K562 (cell line): ENCODE results near the gene TSPOAP1. TPM values are rescaled to one million over a fixed set of nuclear protein-coding genes. Genes with fewer than 3 reads are reported as not detected.

Experiments
- CHD4 ChIP-seq: fragments of 200-600 bp; sonication (generic); IDR thresholded peaks from 3 replicates; pipeline ENCODE4 v1.6.1; 2012; ENCODE audit warnings: low read depth, mild to moderate bottlenecking, mixed read lengths, low read length, inconsistent platforms; ENCODE audit not compliant: insufficient read depth, insufficient replicate concordance, poor library complexity, severe bottlenecking
- ELF1 ChIP-seq: fragments of 200-800 bp; sonication (Bioruptor generic); IDR thresholded peaks from 2 replicates; pipeline ENCODE4 v1.6.1; 2016; ENCODE audit warnings: missing genetic modification characterization, missing compliant biosample characterization
- EP300 ChIP-seq: IDR thresholded peaks from 2 replicates; pipeline ENCODE4 v1.6.1; 2012; ENCODE audit warnings: low read length, improper control_type of control experiment
- GTF2E2 ChIP-seq: fragments of 200-800 bp; sonication (Bioruptor generic); IDR thresholded peaks from 2 replicates; pipeline ENCODE4 v1.6.1; 2016; ENCODE audit warnings: missing genetic modification characterization, missing compliant biosample characterization
- GTF2F1 ChIP-seq: IDR thresholded peaks from 2 replicates; pipeline ENCODE4 v1.6.1; 2011; ENCODE audit warnings: low read depth, low read length, improper control_type of control experiment
- IFI16 ChIP-seq: fragments of 250-450 bp; sonication (Bioruptor Pico); IDR thresholded peaks from 2 replicates; pipeline ENCODE4 v2.1.2; 2022; ENCODE audit warnings: mild to moderate bottlenecking, inconsistent platforms
- KDM5B ChIP-seq: fragments of 200-600 bp; sonication (generic); IDR thresholded peaks from 2 replicates; pipeline ENCODE4 v1.6.1; 2012; ENCODE audit warnings: low read depth, mild to moderate bottlenecking, moderate library complexity, low read length, control low read depth, inconsistent platforms; ENCODE audit not compliant: insufficient replicate concordance
- LCOR ChIP-seq: sonication (generic); formaldehyde crosslinking; IDR thresholded peaks from 2 replicates; pipeline ENCODE4 v1.8.0; 2022; ENCODE audit warnings: mild to moderate bottlenecking, missing genetic modification reagents
- MTA3 ChIP-seq: fragments of 450-650 bp; formaldehyde crosslinking; IDR thresholded peaks from 2 replicates; pipeline ENCODE4 v1.6.1; 2017; ENCODE audit warnings: mild to moderate bottlenecking, borderline replicate concordance
- PCBP1 ChIP-seq: fragments of 200-400 bp; formaldehyde crosslinking; IDR thresholded peaks from 2 replicates; pipeline ENCODE4 v1.6.1; 2018; ENCODE audit warnings: mild to moderate bottlenecking, low read depth, low read length; ENCODE audit not compliant: poor library complexity, severe bottlenecking
- POLR2G ChIP-seq: fragments of 200-400 bp; formaldehyde crosslinking; IDR thresholded peaks from 2 replicates; pipeline ENCODE4 v1.6.1; 2017; ENCODE audit warnings: low read depth, mild to moderate bottlenecking, antibody characterized with exemption, low read length, moderate library complexity
- RBM22 ChIP-seq: fragments of 200-400 bp; formaldehyde crosslinking; IDR thresholded peaks from 2 replicates; pipeline ENCODE4 v1.6.1; 2018; ENCODE audit warnings: low read length, low read depth; ENCODE audit not compliant: poor library complexity, severe bottlenecking
- TBP ChIP-seq: optimal IDR thresholded peaks from 2 replicates; pipeline ENCODE3; 2011; ENCODE audit warnings: low read depth, low read length, improper control_type of control experiment
- TRIM28 ChIP-seq: fragments of 450-650 bp; IDR thresholded peaks from 2 replicates; pipeline ENCODE4 v1.6.1; 2017
- USF2 ChIP-seq: sonication (generic); formaldehyde crosslinking; IDR thresholded peaks from 2 replicates; pipeline ENCODE4 v1.5.0; 2020; ENCODE audit warnings: missing genetic modification reagents
- YY1 ChIP-seq, 3 experiments: IDR thresholded peaks; 2 replicates each; pipeline ENCODE4 v1.6.1; 2011; ENCODE audit warnings: low read length in 2 of 3, mild to moderate bottlenecking in 2 of 3, moderate library complexity in 2 of 3, borderline replicate concordance in 1 of 3, control low read depth in 1 of 3, low read depth in 1 of 3; ENCODE audit not compliant: insufficient read depth in 3 of 3, insufficient replicate concordance in 2 of 3, control insufficient read depth in 1 of 3, insufficient read length in 1 of 3; ENCODE audit errors: extremely low read depth in 1 of 3
- ZFPM2 ChIP-seq: fragments of 250-450 bp; sonication (Bioruptor Pico); IDR thresholded peaks from 2 replicates; pipeline ENCODE4 v1.5.1; 2022; ENCODE audit warnings: mild to moderate bottlenecking
- ZNF212 ChIP-seq: fragments of 450-650 bp; formaldehyde crosslinking; IDR thresholded peaks from 2 replicates; pipeline ENCODE4 v1.4.0; 2020; ENCODE audit warnings: mild to moderate bottlenecking
- ZNF717 ChIP-seq: fragments of 250-450 bp; sonication (Bioruptor Pico); IDR thresholded peaks from 2 replicates; pipeline ENCODE4 v1.5.0; 2021
- ZNF740 ChIP-seq, 3 experiments: fragments of 200-800 bp in 1 of 3; sonication (Bioruptor generic) in 1 of 3; sonication (generic) in 1 of 3; formaldehyde crosslinking in 1 of 3; IDR thresholded peaks; 2 replicates each; pipeline versions ENCODE4 v1.6.1 to v1.8.0; 2016 to 2022; ENCODE audit warnings: mild to moderate bottlenecking in 2 of 3, missing compliant biosample characterization in 2 of 3, missing genetic modification characterization in 2 of 3, missing genetic modification reagents in 1 of 3
- ZSCAN32 ChIP-seq: fragments of 450-650 bp; formaldehyde crosslinking; IDR thresholded peaks from 2 replicates; pipeline ENCODE4 v1.4.0; 2020; ENCODE audit warnings: mild to moderate bottlenecking, moderate library complexity
- polyA plus RNA-seq, 8 experiments: library from polyadenylated mRNA; depleted of rRNA in 4 of 8; stranded (reverse) in 5 of 8; unstranded in 3 of 8; fragments of >200 nt; fragmentation: Nextera tagmentation in 2 of 8; fragmentation: Illumina TruSeq in 1 of 8; extraction: Ambion mirVana in 2 of 8; extraction: Trizol in 1 of 8; gene quantifications; 2 replicates each; pipeline versions ENCODE4 v1.2.1 to v1.2.3, GENCODE V29; 2011 to 2014; ENCODE audit warnings: inconsistent platforms in 1 of 8, missing spikeins in 1 of 8
- total RNA-seq, 7 experiments: library from RNA; depleted of rRNA in 6 of 7; stranded (reverse); fragments of >200 nt in 6 of 7; fragmentation: Illumina TruSeq in 2 of 7; extraction: Trizol in 2 of 7; gene quantifications; 2 replicates each; pipeline versions ENCODE4 v1.2.1 to v1.2.3, GENCODE V29; 2011 to 2021; ENCODE audit warnings: low replicate concordance in 1 of 7
- TF ChIP-seq, protein P1 (sequence below), 2 experiments: fragments of 450-650 bp; IDR thresholded peaks; 2 replicates each; pipeline ENCODE4 v1.6.1; 2016
- TF ChIP-seq, protein P2 (sequence below): sonication (generic); formaldehyde crosslinking; IDR thresholded peaks from 2 replicates; pipeline ENCODE4 v1.8.1; 2023; ENCODE audit warnings: mild to moderate bottlenecking, missing genetic modification reagents

The TSPOAP1 gene
- total and polyA plus RNA-seq, 9 of the 15 experiments (the other 6 are each of a cell fraction or from before 2014, with no cell fraction given), result 0.87 to 3.9 (median 1.8) TPM; not detected in 2

- TF ChIP-seq ZNF212 (CRISPR knock-in tag) (no peak), PCBP1 (no peak), EP300 (peak; percentile 67), MTA3 (no peak), ZFPM2 (CRISPR knock-in tag) (no peak), ZNF740 (CRISPR knock-in tag; IDR thresholded peaks at IDR 0.05) (no peak), ZNF740 (tag; IDR thresholded peaks at IDR 0.05) (no peak), IFI16 (CRISPR knock-in tag) (no peak), ZSCAN32 (no peak), GTF2F1 (no peak), KDM5B (no peak), POLR2G (no peak), TRIM28 (no peak), TBP (no peak), CHD4 (peak; percentile 1), USF2 (CRISPR knock-in tag) (no peak), RBM22 (no peak), GTF2E2 (tag) (peak; percentile 75; the same call in 1 of the 2 replicates), ELF1 (tag) (peak; percentile 86), YY1 (IDR thresholded peaks at IDR 0.05; ENCODE audit: borderline replicate concordance in 1 of 3, control insufficient read depth in 1 of 3, extremely low read depth in 1 of 3, insufficient read depth in 3 of 3, insufficient read length in 1 of 3, insufficient replicate concordance in 2 of 3, low read depth in 1 of 3, low read length in 2 of 3) (peak in 2 of 3 experiments; percentile 19 to 74), LCOR (CRISPR knock-in tag) (0 out of 2 replicates have a peak, but pooled peaks have one; percentile 45), ZNF717 (CRISPR knock-in tag) (no peak)
- TF ChIP-seq, protein P1, sequence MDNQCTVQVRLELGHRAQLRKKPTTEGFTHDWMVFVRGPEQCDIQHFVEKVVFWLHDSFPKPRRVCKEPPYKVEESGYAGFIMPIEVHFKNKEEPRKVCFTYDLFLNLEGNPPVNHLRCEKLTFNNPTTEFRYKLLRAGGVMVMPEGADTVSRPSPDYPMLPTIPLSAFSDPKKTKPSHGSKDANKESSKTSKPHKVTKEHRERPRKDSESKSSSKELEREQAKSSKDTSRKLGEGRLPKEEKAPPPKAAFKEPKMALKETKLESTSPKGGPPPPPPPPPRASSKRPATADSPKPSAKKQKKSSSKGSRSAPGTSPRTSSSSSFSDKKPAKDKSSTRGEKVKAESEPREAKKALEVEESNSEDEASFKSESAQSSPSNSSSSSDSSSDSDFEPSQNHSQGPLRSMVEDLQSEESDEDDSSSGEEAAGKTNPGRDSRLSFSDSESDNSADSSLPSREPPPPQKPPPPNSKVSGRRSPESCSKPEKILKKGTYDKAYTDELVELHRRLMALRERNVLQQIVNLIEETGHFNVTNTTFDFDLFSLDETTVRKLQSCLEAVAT (IDR thresholded peaks at IDR 0.05), result peak; percentile 37 to 75; a peak in 3 of 4 replicates
- TF ChIP-seq, protein P2, sequence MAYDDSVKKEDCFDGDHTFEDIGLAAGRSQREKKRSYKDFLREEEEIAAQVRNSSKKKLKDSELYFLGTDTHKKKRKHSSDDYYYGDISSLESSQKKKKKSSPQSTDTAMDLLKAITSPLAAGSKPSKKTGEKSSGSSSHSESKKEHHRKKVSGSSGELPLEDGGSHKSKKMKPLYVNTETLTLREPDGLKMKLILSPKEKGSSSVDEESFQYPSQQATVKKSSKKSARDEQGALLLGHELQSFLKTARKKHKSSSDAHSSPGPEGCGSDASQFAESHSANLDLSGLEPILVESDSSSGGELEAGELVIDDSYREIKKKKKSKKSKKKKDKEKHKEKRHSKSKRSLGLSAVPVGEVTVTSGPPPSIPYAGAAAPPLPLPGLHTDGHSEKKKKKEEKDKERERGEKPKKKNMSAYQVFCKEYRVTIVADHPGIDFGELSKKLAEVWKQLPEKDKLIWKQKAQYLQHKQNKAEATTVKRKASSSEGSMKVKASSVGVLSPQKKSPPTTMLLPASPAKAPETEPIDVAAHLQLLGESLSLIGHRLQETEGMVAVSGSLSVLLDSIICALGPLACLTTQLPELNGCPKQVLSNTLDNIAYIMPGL (CRISPR knock-in tag), result no peak
Measured at GRCh38 chr17:58335779-58336455, 7.3 kb upstream of the TSPOAP1 start (continued).
